ENCODE results near the gene SPINK13.

SPINK13 gene

GRCh38 chr5:148314187-148314586, 45.6 kb downstream of the SPINK13 start:
- DNase-seq, result no peak

- no peak for DNase-seq
Observed at GRCh38 chr5:148314731-148315130, 46.1 kb downstream of the SPINK13 start.

- DNase-seq, result peak; percentile 45
Observed at GRCh38 chr5:148320011-148320963, 51.7 kb downstream of the SPINK13 start.

GRCh38 chr5:148333262-148333849, 64.8 kb downstream of the SPINK13 start:
- DNase-seq, result no peak

- no peak for DNase-seq
Observed at GRCh38 chr5:148335259-148335658, 66.7 kb downstream of the SPINK13 start, which contains the start of gene SPINK9. Gene SPINK9, plus strand, starts transcription at chr5:148335559. Its CDS starts 55 bp downstream, at chr5:148335614.

Data from stimulated activated CD4-positive, alpha-beta T cell treated with anti-CD3 and anti-CD28 coated beads, Interleukin-15, amount 100 ng/mL, for 24 hours (primary cell).